ENCODE measurements around the gene TIPIN.

TIPIN gene

DNA sequence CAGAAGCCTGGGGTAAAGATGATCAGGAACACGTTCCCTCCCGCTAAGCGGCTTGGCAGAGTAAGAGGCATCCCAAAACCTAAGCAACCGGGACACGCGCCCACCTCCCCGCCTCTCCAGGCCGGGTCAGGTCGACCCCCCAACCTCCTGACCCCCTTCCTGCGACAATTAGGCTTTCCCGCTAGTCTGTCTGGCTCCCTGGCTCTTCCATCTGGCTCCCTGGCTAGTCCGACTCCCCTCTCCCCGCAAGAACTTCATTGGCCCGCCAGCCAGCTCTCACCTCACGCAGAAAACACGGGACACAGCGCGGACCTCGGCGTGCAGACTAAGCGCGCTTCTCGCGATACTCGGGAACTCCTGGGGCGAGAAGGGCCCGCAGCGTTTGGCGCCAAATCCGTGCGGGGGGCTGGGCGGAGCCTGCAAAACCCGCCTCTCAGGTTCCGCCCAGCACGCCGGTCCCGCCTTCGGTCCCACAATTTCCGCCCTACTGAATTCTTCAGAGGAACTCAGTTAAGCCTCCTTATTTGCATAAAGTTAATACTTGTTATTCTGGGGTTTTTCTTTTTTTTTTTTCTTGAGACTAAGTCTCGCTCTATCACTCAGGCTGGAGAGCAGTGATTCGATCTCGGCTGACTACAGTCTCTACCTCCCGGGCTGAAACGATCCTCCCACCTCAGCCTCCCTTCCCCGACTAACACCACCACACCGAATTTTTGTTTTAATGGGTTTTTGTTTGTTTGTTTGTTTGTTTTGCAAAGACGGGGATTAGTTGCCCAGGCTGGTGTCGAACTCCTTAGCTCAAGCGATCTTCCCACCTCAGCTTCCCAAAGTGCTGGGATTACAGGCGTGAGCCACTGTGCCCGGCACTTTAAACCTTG, at the start of gene TIPIN:
Gene TIPIN (minus strand): TSS at position 327 of the 878 bp plus-strand sequence. CDS start 3,738 bp downstream, outside the sequence.
- Histone ChIP-seq H3K27me3 (ENCODE audit: control insufficient read depth, insufficient read depth, low read length) (no peaks in the 10 kb centered on the region), H3K4me3 (ENCODE audit: low read length) (peak within 1 kb of the TSS; percentile 88), H3K36me3 (ENCODE audit: control insufficient read depth, insufficient read depth, low read length) (no peaks in the 10 kb centered on the region), H3K9ac (ENCODE audit: low read length) (peak within 1 kb of the TSS; percentile 63), H3K4me1 (ENCODE audit: control insufficient read depth, insufficient read depth, low read length) (no peaks in the 10 kb centered on the region), H3K27ac (ENCODE audit: low read depth, low read length) (peak within 1 kb of the TSS; percentile 62)

GRCh38 chr15:66405615-66406014, 49.1 kb upstream of the TIPIN start:
- no peak overlapping the region for H3K4me3 ChIP-seq (ENCODE audit: low read length)
- no peaks in the 10 kb centered on the region for H3K4me1 ChIP-seq (ENCODE audit: control insufficient read depth, insufficient read depth, low read length)
- no peaks in the 10 kb centered on the region for H3K36me3 ChIP-seq (ENCODE audit: control insufficient read depth, insufficient read depth, low read length)
- H3K9ac ChIP-seq (ENCODE audit: low read length) = no peak overlapping the region
- H3K27me3 ChIP-seq (ENCODE audit: control insufficient read depth, insufficient read depth, low read length) = no peaks in the 10 kb centered on the region
- no peak overlapping the region for H3K27ac ChIP-seq (ENCODE audit: low read depth, low read length)

DNA sequence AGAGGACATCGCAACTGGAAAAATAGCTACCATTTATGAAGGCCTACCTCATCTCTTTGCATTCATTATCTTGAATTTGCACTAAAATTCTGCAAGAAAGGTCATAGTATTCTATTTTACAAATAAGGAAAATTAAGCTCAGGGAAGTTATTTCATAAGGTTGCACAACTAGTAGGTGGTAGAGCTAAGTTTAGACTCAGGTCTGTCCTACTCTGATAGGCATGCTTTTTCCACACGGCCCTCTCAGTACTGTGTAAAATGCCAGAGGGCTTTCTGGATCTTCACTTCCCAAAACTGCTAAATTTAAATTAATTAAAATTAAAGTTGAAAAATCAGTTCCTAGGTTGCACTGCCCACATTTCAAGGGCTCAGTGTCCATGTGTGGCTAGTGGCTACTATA, 48.5 kb upstream of the TIPIN start:
- no peak overlapping the region for H3K4me3 ChIP-seq (ENCODE audit: low read length)
- H3K36me3 ChIP-seq (ENCODE audit: control insufficient read depth, insufficient read depth, low read length) = no peaks in the 10 kb centered on the region
- H3K27ac ChIP-seq (ENCODE audit: low read depth, low read length) = no peak overlapping the region
- no peaks in the 10 kb centered on the region for H3K27me3 ChIP-seq (ENCODE audit: control insufficient read depth, insufficient read depth, low read length)
- H3K9ac ChIP-seq (ENCODE audit: low read length) = no peak overlapping the region
- H3K4me1 ChIP-seq (ENCODE audit: control insufficient read depth, insufficient read depth, low read length) = no peaks in the 10 kb centered on the region

DNA sequence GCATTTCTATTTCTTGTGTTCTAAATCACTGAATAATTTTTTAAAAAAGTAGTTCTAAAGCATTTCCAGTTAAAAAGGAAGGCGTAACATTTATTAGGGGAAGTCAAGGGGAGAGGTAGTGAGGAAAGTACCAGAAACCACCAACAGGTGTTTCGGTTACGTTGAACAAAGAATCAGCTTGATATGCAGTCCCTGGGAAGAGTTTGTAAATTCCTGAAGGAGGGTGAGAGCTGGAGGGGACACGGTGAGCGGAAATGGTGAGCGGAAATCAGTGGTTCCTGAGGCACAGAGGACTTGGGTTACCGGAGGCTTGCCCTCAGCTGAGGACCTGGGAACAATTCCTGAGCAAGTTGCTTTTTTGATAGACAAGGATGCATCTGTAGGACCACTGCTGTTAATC, 48.0 kb upstream of the TIPIN start:
- H3K4me1 ChIP-seq (ENCODE audit: control insufficient read depth, insufficient read depth, low read length) = no peaks in the 10 kb centered on the region

DNA sequence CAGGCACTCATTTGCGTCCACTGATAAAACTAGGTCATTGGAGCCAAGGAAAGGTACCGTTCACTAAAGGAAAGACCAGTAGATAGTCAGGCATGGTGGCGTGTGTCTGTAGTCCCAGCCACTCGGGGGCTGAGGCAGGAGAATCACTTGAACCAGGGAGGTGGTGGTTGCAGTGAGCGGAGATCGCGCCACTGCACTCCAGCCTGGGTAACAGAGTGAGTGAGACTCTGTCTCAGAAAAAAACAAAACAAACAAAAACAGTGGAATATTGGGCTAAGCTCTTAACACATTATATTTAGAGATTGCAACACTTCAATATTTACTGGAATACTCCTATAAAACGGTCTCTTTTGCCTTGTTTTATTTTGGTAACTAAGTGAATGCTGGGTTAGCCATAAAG, 47.6 kb upstream of the TIPIN start:
- Histone ChIP-seq H3K36me3 (ENCODE audit: control insufficient read depth, insufficient read depth, low read length) (no peaks in the 10 kb centered on the region), H3K4me3 (ENCODE audit: low read length) (no peak overlapping the region), H3K9ac (ENCODE audit: low read length) (no peak overlapping the region), H3K27ac (ENCODE audit: low read depth, low read length) (no peak overlapping the region), H3K27me3 (ENCODE audit: control insufficient read depth, insufficient read depth, low read length) (no peaks in the 10 kb centered on the region), H3K4me1 (ENCODE audit: control insufficient read depth, insufficient read depth, low read length) (no peaks in the 10 kb centered on the region)

More for the DNA sequence above, 48.0 kb upstream of the TIPIN start:
- Histone ChIP-seq H3K4me3 (ENCODE audit: low read length) (no peak overlapping the region), H3K36me3 (ENCODE audit: control insufficient read depth, insufficient read depth, low read length) (no peaks in the 10 kb centered on the region), H3K27ac (ENCODE audit: low read depth, low read length) (no peak overlapping the region), H3K27me3 (ENCODE audit: control insufficient read depth, insufficient read depth, low read length) (no peaks in the 10 kb centered on the region), H3K9ac (ENCODE audit: low read length) (no peak overlapping the region)

- Histone ChIP-seq H3K9ac (ENCODE audit: low read length) (no peak overlapping the region), H3K4me1 (ENCODE audit: control insufficient read depth, insufficient read depth, low read length) (no peaks in the 10 kb centered on the region), H3K27ac (ENCODE audit: low read depth, low read length) (no peak overlapping the region), H3K27me3 (ENCODE audit: control insufficient read depth, insufficient read depth, low read length) (no peaks in the 10 kb centered on the region), H3K36me3 (ENCODE audit: control insufficient read depth, insufficient read depth, low read length) (no peaks in the 10 kb centered on the region), H3K4me3 (ENCODE audit: low read length) (no peak overlapping the region)
These were observed 46.8 kb upstream of the TIPIN start for GRCh38 chr15:66403323-66403722.

DNA sequence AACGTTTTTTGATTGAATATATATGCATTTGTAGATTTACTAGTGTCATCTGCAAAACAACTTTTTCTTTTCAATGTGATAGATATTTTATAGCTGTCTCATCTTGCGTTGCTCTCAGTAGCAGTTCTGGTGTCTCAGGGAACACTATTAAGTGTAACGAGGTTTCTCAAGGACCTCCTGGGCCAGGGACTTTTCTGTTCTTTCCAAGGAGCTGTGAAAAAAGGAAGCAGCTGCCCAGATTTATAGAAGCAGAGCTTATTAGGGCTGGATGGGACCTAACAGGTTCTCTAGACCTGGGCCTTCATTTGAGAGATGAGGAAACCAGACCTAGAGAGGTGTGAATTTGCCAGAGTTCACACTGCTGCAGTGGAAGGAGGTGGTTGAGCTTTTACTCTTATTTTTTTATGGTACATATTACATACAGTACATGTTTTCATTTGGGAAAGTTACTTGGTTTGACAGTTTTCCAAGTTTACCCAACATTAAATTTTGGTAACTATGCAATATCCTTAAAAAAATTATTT, 46.3 kb upstream of the TIPIN start:
- no peaks in the 10 kb centered on the region for H3K4me1 ChIP-seq (ENCODE audit: control insufficient read depth, insufficient read depth, low read length)
- no peak overlapping the region for H3K27ac ChIP-seq (ENCODE audit: low read depth, low read length)
- H3K27me3 ChIP-seq (ENCODE audit: control insufficient read depth, insufficient read depth, low read length) = no peaks in the 10 kb centered on the region
- no peak overlapping the region for H3K4me3 ChIP-seq (ENCODE audit: low read length)
- no peak overlapping the region for H3K9ac ChIP-seq (ENCODE audit: low read length)
- H3K36me3 ChIP-seq (ENCODE audit: control insufficient read depth, insufficient read depth, low read length) = no peaks in the 10 kb centered on the region

GRCh38 chr15:66401130-66402021, 44.9 kb upstream of the TIPIN start:
- Histone ChIP-seq H3K9ac (ENCODE audit: low read length) (no peak overlapping the region), H3K27ac (ENCODE audit: low read depth, low read length) (no peak overlapping the region), H3K36me3 (ENCODE audit: control insufficient read depth, insufficient read depth, low read length) (no peaks in the 10 kb centered on the region), H3K4me3 (ENCODE audit: low read length) (no peak overlapping the region), H3K4me1 (ENCODE audit: control insufficient read depth, insufficient read depth, low read length) (no peaks in the 10 kb centered on the region), H3K27me3 (ENCODE audit: control insufficient read depth, insufficient read depth, low read length) (no peaks in the 10 kb centered on the region)

GRCh38 chr15:66400351-66400774, 43.9 kb upstream of the TIPIN start:
- H3K4me3 ChIP-seq (ENCODE audit: low read length) = no peak overlapping the region
- no peak overlapping the region for H3K27ac ChIP-seq (ENCODE audit: low read depth, low read length)
- no peak overlapping the region for H3K9ac ChIP-seq (ENCODE audit: low read length)
- H3K4me1 ChIP-seq (ENCODE audit: control insufficient read depth, insufficient read depth, low read length) = no peaks in the 10 kb centered on the region
- no peaks in the 10 kb centered on the region for H3K27me3 ChIP-seq (ENCODE audit: control insufficient read depth, insufficient read depth, low read length)
- H3K36me3 ChIP-seq (ENCODE audit: control insufficient read depth, insufficient read depth, low read length) = no peaks in the 10 kb centered on the region

DNA sequence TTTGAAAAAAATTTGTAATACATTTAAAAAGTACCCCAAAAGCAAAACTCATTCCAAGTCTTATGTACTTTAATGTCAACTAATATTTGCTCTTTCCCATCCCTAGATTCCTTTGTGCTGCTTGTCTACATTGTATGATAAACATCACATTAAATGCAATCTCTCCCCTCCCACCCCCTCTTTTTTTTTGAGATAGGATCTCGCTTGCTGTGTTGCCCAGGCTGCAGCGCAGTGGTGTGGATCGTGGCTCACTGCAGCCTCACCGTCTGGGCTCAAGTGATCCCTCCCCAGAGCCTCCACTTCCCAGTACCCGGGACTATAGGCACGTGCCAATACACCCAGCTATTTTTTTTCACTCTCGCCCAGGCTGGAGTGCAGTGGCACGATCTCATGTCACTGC, 42.8 kb upstream of the TIPIN start:
- H3K4me3 ChIP-seq (ENCODE audit: low read length) = no peak overlapping the region
- H3K27me3 ChIP-seq (ENCODE audit: control insufficient read depth, insufficient read depth, low read length) = no peaks in the 10 kb centered on the region
- H3K9ac ChIP-seq (ENCODE audit: low read length) = no peak overlapping the region
- H3K27ac ChIP-seq (ENCODE audit: low read depth, low read length) = no peak overlapping the region
- no peaks in the 10 kb centered on the region for H3K4me1 ChIP-seq (ENCODE audit: control insufficient read depth, insufficient read depth, low read length)
- no peaks in the 10 kb centered on the region for H3K36me3 ChIP-seq (ENCODE audit: control insufficient read depth, insufficient read depth, low read length)

- Histone ChIP-seq H3K36me3 (ENCODE audit: control insufficient read depth, insufficient read depth, low read length) (no peaks in the 10 kb centered on the region), H3K9ac (ENCODE audit: low read length) (no peak overlapping the region), H3K4me1 (ENCODE audit: control insufficient read depth, insufficient read depth, low read length) (no peaks in the 10 kb centered on the region), H3K27ac (ENCODE audit: low read depth, low read length) (no peak overlapping the region), H3K27me3 (ENCODE audit: control insufficient read depth, insufficient read depth, low read length) (no peaks in the 10 kb centered on the region), H3K4me3 (ENCODE audit: low read length) (no peak overlapping the region)
These were observed 38.4 kb upstream of the TIPIN start for GRCh38 chr15:66394915-66395314.

DNA sequence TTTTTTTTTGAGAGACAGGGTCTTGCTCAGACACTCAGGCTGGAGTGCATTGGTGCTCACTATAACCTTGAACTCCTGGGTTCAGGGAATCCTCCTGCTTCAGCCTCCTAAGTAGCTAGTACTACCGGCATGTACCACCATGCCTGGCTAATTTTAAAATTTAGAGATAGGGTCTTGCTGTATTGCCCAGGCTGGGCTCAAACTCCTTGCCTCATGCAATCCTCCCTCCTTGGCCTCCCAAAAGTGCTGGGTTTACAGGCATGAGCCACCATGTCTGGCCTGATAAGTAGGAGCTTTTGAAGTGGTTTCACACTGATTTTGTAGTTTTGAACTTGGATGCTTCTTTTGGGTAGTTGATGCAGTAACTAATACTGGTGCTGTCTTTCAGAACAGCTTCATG, 38.0 kb upstream of the TIPIN start:
- Histone ChIP-seq H3K27me3 (ENCODE audit: control insufficient read depth, insufficient read depth, low read length) (no peaks in the 10 kb centered on the region), H3K36me3 (ENCODE audit: control insufficient read depth, insufficient read depth, low read length) (no peaks in the 10 kb centered on the region), H3K9ac (ENCODE audit: low read length) (no peak overlapping the region), H3K27ac (ENCODE audit: low read depth, low read length) (no peak overlapping the region), H3K4me3 (ENCODE audit: low read length) (no peak overlapping the region), H3K4me1 (ENCODE audit: control insufficient read depth, insufficient read depth, low read length) (no peaks in the 10 kb centered on the region)

Data from rectal smooth muscle tissue (tissue), 1 donor.